Nephron (organoid): ENCODE results near the gene ALG3.
A peak's percentile ranks its signal among the peaks of the same experiment; 100 is the strongest.
"Not testable (repeated sequence)": the region's sequence is repeated elsewhere in the genome, so short reads cannot be mapped to it uniquely, and the experiment has no call there.

Source experiments
- H3K27ac Mint-ChIP-seq, 3 experiments: 2 replicates each; pipeline ENCODE4 v1.8.0; 2020; ENCODE audit warnings: mixed read lengths in 3 of 3, mild to moderate bottlenecking in 2 of 3, moderate library complexity in 1 of 3
- H3K27me3 Mint-ChIP-seq: 2 replicates; pipeline ENCODE4 v1.8.0; 2021; ENCODE audit warnings: low read depth, mild to moderate bottlenecking, moderate library complexity, mixed read lengths
- H3K36me3 Mint-ChIP-seq: 2 replicates; pipeline ENCODE4 v1.8.0; 2020; ENCODE audit warnings: low read depth, mixed read lengths
- H3K4me1 Mint-ChIP-seq: 2 replicates; pipeline ENCODE4 v1.8.0; 2020; ENCODE audit warnings: mixed read lengths
- H3K4me3 Mint-ChIP-seq, 3 experiments: 2 replicates each; pipeline ENCODE4 v1.8.0; 2020; ENCODE audit warnings: mild to moderate bottlenecking in 3 of 3, mixed read lengths in 3 of 3, moderate library complexity in 2 of 3
- H3K9me3 Mint-ChIP-seq: 2 replicates; pipeline ENCODE4 v1.8.0; 2020; ENCODE audit warnings: mixed read lengths
- TF ChIP-seq, protein P1 (sequence below), 3 experiments: fragments of 200-600 bp; sonication (generic); IDR thresholded peaks; one replicate each; pipeline ENCODE4 v1.5.0; 2021; ENCODE audit warnings: antibody characterized with exemption in 3 of 3; ENCODE audit not compliant: unreplicated experiment in 3 of 3

The ALG3 gene

DNA sequence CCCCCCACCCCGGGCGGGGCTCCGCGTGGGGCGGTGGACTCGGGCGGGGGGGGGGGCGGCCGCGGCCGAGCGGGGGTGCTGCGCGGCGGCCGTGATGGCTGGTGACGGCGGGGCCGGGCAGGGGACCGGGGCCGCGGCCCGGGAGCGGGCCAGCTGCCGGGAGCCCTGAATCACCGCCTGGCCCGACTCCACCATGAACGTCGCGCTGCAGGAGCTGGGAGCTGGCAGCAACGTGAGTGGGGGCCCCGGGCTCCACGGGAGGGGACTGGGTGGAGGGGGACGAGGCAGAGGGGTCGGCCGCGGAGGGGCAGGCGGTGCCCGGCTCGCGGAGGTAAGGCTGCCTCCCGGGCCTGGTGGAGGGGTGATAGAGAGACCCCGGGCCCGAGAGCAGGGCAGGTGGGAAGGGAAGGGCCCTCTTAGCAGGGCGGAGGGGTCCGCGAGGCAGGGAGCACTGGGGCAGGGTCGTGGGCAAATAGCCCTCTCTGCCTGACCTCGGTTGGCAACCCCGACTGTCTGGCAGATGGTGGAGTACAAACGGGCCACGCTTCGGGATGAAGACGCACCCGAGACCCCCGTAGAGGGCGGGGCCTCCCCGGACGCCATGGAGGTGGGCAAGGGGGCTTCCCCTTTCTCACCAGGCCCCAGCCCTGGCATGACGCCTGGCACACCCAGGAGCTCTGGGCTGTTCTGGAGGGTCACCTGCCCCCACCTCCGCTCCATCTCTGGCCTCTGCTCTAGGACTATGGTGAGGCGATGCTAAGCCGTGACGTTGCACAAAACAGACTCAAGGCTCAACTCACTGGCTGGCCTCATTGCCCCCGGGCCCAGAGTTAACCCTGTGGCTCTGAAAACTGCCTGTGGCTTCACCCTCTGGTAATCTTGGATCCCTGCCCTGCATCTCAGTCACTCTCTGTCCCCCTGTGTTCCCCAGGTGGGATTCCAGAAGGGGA lies 27.5 kb upstream of the ALG3 start, which contains the start of gene ECE2:
ECE2 (plus strand) TSS at position 62 of the 950 bp plus-strand sequence; CDS start at position 194, 132 bp downstream.
- H3K9me3 Mint-ChIP-seq: no peaks in the 10 kb centered on the region
- H3K36me3 Mint-ChIP-seq: no peaks in the 10 kb centered on the region
- H3K27ac Mint-ChIP-seq: no peak within 1 kb of the TSS
- no peaks in the 10 kb centered on the region for H3K4me1 Mint-ChIP-seq
- H3K4me3 Mint-ChIP-seq: peak within 1 kb of the TSS; percentile 9 to 44 (median 16)
- TF ChIP-seq, protein P1, sequence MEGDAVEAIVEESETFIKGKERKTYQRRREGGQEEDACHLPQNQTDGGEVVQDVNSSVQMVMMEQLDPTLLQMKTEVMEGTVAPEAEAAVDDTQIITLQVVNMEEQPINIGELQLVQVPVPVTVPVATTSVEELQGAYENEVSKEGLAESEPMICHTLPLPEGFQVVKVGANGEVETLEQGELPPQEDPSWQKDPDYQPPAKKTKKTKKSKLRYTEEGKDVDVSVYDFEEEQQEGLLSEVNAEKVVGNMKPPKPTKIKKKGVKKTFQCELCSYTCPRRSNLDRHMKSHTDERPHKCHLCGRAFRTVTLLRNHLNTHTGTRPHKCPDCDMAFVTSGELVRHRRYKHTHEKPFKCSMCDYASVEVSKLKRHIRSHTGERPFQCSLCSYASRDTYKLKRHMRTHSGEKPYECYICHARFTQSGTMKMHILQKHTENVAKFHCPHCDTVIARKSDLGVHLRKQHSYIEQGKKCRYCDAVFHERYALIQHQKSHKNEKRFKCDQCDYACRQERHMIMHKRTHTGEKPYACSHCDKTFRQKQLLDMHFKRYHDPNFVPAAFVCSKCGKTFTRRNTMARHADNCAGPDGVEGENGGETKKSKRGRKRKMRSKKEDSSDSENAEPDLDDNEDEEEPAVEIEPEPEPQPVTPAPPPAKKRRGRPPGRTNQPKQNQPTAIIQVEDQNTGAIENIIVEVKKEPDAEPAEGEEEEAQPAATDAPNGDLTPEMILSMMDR (IDR thresholded peaks at IDR 0.05; ENCODE audit: unreplicated experiment in 3 of 3): no peak
- H3K27me3 Mint-ChIP-seq: peaks cover 91% of the 10 kb centered on the region

DNA sequence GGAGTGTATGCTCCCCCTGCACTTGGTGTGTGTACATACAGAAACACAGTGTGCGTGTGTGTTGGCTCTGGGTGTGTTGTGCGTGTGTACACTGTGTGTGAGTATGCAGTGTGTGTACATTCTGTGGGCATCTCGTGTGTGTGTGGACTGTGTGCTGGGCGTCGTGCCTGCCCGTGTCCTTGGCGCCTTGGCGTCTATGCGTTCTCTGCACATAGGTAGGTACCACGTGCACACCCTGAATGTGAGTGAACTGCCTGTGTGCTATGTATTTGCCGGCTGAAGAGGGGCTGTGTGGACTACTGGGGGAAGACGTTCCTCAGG lies 26.6 kb upstream of the ALG3 start:
- H3K4me3 Mint-ChIP-seq: peak overlapping the region; percentile 9 to 44 (median 16)

DNA sequence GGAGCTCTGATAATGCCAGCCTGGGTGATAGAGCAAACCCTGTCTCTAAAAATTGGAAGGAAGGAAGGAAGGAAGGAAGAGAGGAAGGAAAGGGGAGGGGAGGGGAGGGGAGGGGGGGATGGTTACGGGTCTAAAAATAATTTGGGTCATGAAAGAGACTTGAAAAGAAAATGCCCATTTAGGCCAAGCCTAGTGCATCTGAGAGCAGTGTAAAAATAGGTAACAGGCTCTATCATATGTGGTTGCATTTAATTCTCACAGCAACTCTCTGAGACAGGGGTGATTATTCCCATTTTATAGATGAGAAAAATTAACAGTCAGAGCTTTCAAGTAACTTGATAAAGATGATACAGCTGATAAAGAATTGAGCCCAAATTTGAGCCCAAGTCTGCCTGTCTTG lies 23.5 kb upstream of the ALG3 start:
- H3K27me3 Mint-ChIP-seq: peaks cover 76% of the 10 kb centered on the region
- TF ChIP-seq, protein P1 (IDR thresholded peaks at IDR 0.05; ENCODE audit: unreplicated experiment in 3 of 3): no peak
- peaks cover 2% of the 10 kb centered on the region for H3K9me3 Mint-ChIP-seq

More for the DNA sequence above, 26.6 kb upstream of the ALG3 start:
- Mint-ChIP-seq H3K9me3 (no peaks in the 10 kb centered on the region), H3K27me3 (peaks cover 85% of the 10 kb centered on the region), H3K27ac (no peak overlapping the region), H3K4me1 (no peaks in the 10 kb centered on the region), H3K36me3 (no peaks in the 10 kb centered on the region)
- TF ChIP-seq, protein P1 (IDR thresholded peaks at IDR 0.05; ENCODE audit: unreplicated experiment in 3 of 3): no peak

DNA sequence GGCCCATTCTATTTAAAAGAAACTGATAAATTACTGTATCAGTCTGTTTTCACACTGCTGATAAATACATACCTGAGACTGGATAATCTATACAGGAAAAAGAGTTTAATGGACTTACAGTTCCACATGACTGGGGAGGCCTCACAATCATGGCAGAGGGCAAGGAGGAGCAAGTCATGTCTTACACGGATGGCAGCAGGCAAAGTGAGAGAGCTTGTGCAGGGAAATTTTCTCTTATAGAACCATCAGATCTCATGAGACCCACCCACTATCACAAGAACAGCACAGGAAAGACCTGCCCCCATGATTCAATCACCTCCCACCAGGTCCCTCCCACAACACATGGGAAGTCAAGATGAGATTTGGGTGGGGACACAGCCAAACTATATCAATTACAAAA lies 18.5 kb upstream of the ALG3 start:
- H3K27me3 Mint-ChIP-seq: peaks cover 78% of the 10 kb centered on the region
- H3K4me3 Mint-ChIP-seq, H3K36me3 Mint-ChIP-seq: not testable (repeated sequence)

More for the DNA sequence above, 23.5 kb upstream of the ALG3 start:
- Mint-ChIP-seq H3K4me3 (no peak overlapping the region), H3K4me1 (no peaks in the 10 kb centered on the region), H3K27ac (no peak overlapping the region), H3K36me3 (no peaks in the 10 kb centered on the region)

DNA sequence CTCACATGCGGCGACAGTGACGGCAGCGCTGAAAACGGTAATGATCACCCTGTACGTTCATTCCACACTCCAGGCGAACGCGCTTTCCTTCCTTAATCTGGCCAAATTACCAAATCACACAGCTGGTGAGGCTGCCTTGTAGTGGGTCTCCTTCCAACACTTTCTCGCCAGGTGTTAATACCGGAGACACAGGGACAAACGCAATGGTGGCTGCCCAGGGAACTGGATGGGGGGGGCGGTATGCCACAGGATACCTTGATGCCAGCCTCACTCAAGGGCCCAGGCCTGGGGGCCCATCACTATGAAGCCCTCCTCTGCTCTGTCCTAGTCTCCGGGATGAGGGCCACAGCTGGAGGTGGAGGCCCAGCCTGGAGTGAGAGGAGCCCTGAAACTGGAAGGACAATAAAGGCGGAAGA lies 14.0 kb upstream of the ALG3 start:
- Mint-ChIP-seq H3K9me3 (peaks cover 8% of the 10 kb centered on the region), H3K27ac (no peak overlapping the region), H3K27me3 (peaks cover 92% of the 10 kb centered on the region), H3K4me1 (peaks cover 10% of the 10 kb centered on the region), H3K4me3 (peak overlapping the region; percentile 65 to 76 (median 69)), H3K36me3 (peaks cover 3% of the 10 kb centered on the region)
- TF ChIP-seq, protein P1 (IDR thresholded peaks at IDR 0.05; ENCODE audit: unreplicated experiment in 3 of 3): no peak

More for the DNA sequence above, 18.5 kb upstream of the ALG3 start:
- H3K4me1 Mint-ChIP-seq, H3K9me3 Mint-ChIP-seq, H3K27ac Mint-ChIP-seq: not testable (repeated sequence)

DNA sequence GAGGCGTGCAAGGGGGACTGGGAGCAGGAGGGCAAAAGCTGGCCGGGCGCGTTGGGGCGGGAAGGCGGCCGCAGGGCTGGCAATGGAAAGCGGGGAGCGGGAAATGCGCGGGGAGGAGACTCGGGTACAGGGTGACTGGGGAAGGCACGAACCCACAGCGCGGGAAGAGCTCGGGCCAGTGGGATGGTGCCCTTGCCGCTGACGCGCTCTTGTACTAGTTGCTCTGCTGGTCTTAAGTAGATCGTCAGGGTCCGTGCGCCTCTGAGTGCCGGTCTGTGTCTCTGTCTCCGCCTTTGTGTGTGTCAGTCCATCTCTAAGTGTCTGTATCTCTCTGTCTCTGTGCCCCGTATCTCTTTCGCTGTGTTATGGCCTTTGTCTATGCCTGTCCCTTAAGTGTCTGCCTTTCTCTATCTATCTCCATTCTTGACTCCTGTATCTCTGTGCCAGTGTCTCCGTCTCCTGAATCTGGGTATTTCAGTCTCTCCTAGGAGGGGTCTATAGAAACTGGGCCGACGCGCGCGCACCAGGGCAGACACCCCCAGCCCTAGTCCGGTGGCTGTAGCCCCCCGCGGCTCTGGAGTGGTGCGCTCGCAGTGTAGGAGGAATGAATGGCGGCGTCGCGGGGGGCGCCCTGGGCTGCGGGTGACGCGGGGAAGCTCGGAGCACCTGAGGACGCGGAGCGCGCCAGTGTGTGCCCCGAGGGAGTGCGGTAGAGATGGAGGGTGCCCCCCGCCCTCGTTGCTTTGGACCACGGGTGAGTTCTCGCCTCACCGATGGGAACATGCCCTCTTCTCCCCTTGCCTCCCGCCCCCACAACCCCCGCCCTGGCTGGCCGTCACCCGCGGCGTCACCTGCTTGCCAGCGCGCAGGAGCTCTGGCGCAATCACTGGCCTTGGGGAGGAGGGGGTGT lies 13.3 kb upstream of the ALG3 start:
- H3K9me3 Mint-ChIP-seq: peaks cover 5% of the 10 kb centered on the region
- TF ChIP-seq, protein P1 (IDR thresholded peaks at IDR 0.05; ENCODE audit: unreplicated experiment in 3 of 3): no peak
- H3K4me3 Mint-ChIP-seq: peak overlapping the region; percentile 80 to 85 (median 82)
- H3K27me3 Mint-ChIP-seq: peaks cover 92% of the 10 kb centered on the region
- H3K27ac Mint-ChIP-seq: no peak overlapping the region
- peaks cover 3% of the 10 kb centered on the region for H3K36me3 Mint-ChIP-seq
- H3K4me1 Mint-ChIP-seq: peaks cover 10% of the 10 kb centered on the region
